HG03575 (cell line): ENCODE data around the gene OVAAL.

Experiments
- ATAC-seq: cut with Tn5 transposase; IDR thresholded peaks from one replicate; pipeline ENCODE4 v1.9.1; 2021; ENCODE audit not compliant: unreplicated experiment, insufficient number of reproducible peaks, low FRiP score; ENCODE audit errors: extremely low read depth

The OVAAL gene

DNA sequence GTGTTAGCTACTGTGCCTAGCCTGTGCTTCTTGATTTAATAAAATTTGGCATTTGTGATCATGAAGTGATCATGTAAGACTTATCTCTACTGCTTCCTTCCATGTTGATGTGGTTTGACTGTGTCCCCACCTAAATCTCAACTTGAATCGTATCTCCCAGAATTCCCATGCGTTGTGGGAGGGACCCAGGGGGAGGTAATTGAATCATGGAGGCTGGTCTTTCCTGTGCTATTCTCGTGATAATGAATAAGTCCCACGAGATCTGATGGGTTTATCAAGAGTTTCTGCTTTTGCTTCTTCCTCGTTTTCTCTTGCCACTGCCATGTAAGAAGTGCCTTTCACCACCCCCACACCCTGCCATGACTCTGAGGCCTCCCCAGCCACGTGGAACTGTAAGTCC lies at the start of gene OVAAL:
Gene OVAAL (plus strand): TSS at position 301 of the 400 bp plus-strand sequence.
- ATAC-seq: no peak

DNA sequence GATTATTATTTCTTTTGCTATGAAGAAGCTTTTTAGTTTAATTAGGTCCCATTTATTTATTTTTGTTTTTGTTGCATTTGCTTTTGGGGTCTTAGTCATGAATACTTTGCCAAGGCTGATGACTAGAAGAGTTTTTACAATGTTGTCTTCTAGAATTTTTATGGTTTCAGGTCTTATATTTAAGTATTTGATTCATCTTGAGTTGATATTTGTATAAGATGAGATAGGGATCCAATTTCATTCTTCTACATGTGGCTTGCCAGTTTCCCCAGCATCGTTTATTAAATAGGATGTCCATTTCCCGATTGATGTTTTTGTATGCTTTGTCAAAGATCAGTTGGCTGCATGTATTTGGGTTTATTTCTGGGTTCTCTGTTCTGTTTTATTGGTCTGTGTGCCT lies 47.9 kb upstream of the OVAAL start:
- no peak for ATAC-seq

DNA sequence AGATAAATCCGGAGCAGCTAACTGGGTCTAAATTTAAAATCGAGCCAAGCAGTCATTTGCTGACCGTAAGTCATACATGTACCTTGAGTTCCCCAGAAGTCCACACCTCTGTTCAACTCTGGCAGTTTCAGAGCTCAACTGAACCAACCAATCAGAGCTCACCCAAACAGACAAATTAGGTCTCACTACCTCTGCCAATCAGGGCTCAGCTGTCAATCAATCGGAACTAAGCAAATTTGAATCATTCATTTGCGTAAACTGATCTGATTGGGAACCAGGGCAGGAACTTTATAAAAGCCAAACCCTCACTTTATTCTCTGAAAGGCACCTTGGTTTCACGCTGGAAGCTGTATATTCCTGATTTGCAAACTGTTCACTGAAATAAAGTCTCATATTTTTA lies 45.2 kb upstream of the OVAAL start:
- ATAC-seq: no peak

DNA sequence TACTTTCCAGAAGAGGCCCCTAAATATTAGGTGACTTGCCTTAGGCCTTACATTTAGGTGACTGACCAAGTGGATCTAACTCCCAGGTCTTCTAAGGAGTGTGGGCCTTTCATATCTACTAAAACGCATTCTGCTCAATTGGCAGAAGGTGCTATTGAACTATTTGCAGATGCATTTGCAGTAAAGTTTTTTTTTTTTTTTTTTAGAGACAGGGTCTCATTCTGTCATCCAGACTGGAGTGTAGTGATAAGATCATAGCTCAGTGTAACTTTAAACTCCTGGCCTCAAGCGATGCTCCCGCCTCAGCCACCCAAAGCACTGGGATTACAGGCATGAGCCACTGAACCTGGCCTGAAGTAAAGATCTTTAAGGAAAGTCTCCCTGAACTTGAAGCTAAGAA lies 43.4 kb upstream of the OVAAL start:
- ATAC-seq: no peak

- ATAC-seq: no peak
Observed at GRCh38 chr1:180515857-180516388, 42.8 kb upstream of the OVAAL start.

- ATAC-seq: no peak
Observed at GRCh38 chr1:180519846-180520245, 38.9 kb upstream of the OVAAL start.

- no peak for ATAC-seq
Observed at GRCh38 chr1:180521474-180522212, 37.1 kb upstream of the OVAAL start.

GRCh38 chr1:180522213-180522515 lies 36.6 kb upstream of the OVAAL start:
- ATAC-seq: no peak

DNA sequence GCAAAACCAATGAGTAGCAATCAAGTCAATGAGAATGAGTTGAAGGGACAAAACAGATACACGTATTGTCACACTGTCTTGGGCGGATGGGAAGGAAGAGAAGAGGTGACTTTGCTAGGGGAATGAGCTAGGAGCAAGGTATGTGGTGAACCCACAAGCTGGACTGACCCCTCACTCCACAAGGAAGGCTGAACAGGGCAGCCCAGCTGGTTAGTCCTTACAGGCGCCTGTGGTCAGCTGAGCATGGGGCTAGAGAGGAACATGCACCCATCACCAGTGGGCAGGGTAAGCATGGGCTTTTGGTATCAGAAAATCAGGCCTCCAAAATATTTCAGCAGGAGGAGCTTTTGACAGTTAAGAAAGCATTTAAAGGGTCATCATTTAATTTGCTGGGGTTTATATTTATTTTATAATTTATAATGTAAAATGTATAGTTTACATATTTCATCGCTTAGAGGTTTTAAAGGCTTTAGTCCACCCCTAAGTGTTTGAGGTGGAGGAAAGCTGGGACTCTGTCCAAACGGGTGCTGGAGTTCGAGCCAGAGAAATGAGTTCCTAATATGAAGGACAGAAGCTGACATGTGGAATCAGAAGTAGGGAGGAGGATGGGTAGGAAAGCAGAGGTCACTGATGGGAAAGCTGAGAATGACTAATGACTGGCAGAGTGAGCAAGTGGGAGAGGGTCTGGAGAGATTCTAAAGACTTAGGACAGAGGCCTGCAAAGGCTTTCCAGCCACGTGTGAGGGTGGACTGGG lies 34.4 kb upstream of the OVAAL start:
- no peak for ATAC-seq

DNA sequence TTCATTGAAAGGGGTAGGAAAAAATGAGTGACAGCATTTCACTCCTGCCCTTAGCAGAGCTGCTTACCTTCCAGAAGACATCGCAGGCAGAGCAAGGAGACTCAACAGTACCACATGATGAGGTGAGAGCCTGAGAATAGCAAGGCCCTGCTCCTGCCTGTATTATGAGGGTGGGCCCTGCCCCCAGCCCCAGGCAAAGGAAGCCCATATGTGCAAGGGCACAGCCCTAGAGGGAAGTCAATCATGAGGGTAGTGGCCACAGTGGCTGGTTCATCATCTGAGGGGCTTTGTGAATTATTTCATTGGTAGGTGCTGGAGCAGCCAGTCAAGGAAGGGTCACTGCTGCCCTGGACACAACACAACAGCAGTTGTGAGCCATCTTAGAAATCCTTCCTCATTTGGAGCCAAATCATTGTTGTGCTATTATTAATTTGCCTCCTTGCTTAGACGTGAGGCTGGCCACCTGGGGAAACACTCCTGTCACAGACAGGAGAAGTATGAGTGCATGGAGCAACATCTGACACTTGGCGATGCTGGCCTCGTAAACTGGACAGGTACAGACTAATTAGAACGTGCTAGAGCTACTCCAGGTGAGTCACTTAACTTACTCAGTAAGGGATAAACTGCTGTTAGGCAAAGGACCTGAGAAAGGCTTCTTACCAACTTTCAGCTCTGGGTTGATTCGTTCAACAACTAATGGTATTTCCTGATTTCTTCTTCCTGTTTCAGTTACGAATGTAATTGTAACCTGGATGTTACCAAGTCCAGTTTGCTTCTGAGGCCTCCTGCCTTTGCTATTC lies 33.6 kb upstream of the OVAAL start:
- no peak for ATAC-seq

GRCh38 chr1:180525715-180526039 lies 33.1 kb upstream of the OVAAL start:
- no peak for ATAC-seq

GRCh38 chr1:180527101-180527669 lies 31.6 kb upstream of the OVAAL start:
- ATAC-seq: no peak

GRCh38 chr1:180528868-180529470 lies 29.8 kb upstream of the OVAAL start:
- ATAC-seq: no peak

DNA sequence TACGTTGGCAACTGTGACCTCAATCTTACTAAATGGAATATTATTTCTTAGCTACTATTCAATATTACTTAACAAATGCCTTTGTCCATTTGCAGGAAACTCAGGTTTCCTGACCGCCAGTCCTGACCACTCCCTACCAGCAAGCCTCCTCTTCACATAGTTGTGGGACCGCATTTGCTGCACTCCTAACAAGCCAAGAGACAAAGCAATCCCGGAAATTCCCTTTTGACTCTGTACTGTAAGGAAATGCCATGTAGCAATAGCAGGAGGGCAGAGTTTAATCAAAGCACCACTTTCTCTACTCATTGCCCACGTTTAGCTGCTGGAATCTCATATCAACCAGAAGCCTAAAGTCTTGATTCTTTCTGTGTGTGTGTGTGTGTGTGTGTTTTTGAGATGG lies 28.3 kb upstream of the OVAAL start:
- ATAC-seq: no peak

DNA sequence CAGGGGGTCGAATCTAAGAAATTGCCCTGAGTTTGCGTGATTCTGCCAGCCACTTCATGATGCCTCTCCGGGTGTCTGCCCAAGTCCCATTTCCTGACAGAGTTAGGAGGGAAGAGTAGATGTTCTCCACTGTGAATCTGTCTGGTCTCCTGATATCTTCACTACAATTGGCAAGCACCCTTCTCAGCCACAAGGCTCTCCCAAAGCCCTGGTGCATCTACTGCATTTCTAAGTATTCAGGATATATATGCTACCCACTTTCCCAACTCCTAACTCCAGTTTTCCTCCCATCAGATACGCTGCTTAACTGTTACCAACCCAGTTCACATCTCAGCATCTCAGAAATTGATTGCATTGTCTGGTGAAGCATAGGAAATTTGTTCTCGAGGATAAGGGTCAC lies 25.9 kb upstream of the OVAAL start:
- ATAC-seq: no peak

GRCh38 chr1:180533266-180533987 lies 25.3 kb upstream of the OVAAL start:
- no peak for ATAC-seq

GRCh38 chr1:180534214-180534613 lies 24.6 kb upstream of the OVAAL start:
- ATAC-seq: no peak

DNA sequence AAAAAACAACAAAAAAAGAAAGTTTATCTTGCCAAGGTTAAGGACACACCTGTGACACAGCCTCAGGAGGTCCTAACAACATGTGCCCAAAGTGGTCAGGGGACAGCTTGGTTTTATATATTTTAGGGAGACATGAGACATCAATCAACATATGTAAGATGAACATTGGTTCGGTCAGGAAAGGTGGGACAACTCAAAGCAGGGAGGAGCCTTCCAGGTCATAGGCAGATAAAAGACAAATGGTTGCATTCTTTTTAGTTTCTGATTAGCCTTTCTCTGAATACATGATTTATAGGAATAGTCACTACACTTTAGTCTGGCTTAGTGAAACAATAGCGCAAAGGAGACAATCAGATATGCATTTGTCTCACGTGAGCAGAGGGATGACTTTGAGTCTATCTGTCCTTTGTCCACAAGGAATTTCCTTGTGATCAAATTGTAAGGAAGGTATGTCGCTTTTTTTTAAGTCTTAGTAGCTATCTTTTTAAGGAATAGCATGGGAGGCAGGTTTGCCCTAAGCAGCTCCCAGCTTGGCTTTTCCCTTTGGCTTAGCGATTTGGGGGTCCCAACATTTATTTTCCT lies 23.3 kb upstream of the OVAAL start:
- no peak for ATAC-seq
